Panc1 (cell line): ENCODE measurements around the gene S100A5. TPM values are rescaled to one million over a fixed set of nuclear protein-coding genes. Genes with fewer than 3 reads are reported as not detected.

Experiments used
- ATAC-seq: fragments of 200-7000 bp; cut with Tn5 transposase; 2 replicates; pipeline ENCODE4 v1.9.1; 2020; ENCODE audit warnings: mild to moderate bottlenecking, moderate library complexity
- BruUV-seq: library from RNA; stranded (reverse); fragments of 400-500 nt; replicated peaks from 2 replicates; lab custom pipeline; 2021; lab: Mats Ljungman, UMichigan
- CTCF ChIA-PET: fragments of 300-600 bp; sonication (Branson Sonifier 250); formaldehyde crosslinking; loops from one replicate; lab custom pipeline; 2022; ENCODE audit warnings: antibody characterized with exemption; lab: Charles Lee
- POLR2A ChIA-PET: fragments of 300-600 bp; sonication (Branson Sonifier 250); formaldehyde crosslinking; loops from one replicate; lab custom pipeline; 2022; ENCODE audit warnings: antibody characterized with exemption; lab: Charles Lee
- DNase-seq: peaks from one replicate; pipeline ENCODE4 v3.0.0-alpha.2; 2010; ENCODE audit warnings: low read depth, low spot score
- H3K27ac ChIP-seq: 2 replicates; pipeline ENCODE4 v1.5.1; 2011; ENCODE audit warnings: mild to moderate bottlenecking, low read length, inconsistent platforms
- H3K27me3 ChIP-seq: fragments of 200-500 bp; sonication (Bioruptor generic); 2 replicates; pipeline ENCODE4 v1.6.0; 2014; ENCODE audit warnings: low read length, inconsistent platforms; ENCODE audit not compliant: control insufficient read depth, insufficient read depth
- H3K36me3 ChIP-seq: fragments of 200-500 bp; sonication (Bioruptor generic); 2 replicates; pipeline ENCODE4 v1.5.1; 2014; ENCODE audit warnings: inconsistent platforms, mild to moderate bottlenecking, low read length, moderate library complexity; ENCODE audit not compliant: control insufficient read depth, insufficient read depth
- H3K4me1 ChIP-seq: 2 replicates; pipeline ENCODE4 v1.5.1; 2011; ENCODE audit warnings: inconsistent platforms, mild to moderate bottlenecking, low read length, moderate library complexity; ENCODE audit not compliant: control insufficient read depth, insufficient read depth
- H3K4me3 ChIP-seq, 2 experiments: 2 replicates each; pipeline ENCODE4 v1.5.1; 2011 to 2012; ENCODE audit warnings: low read depth in 2 of 2, low read length in 2 of 2, mild to moderate bottlenecking in 2 of 2, inconsistent platforms in 1 of 2, moderate library complexity in 1 of 2
- H3K9me3 ChIP-seq: fragments of 200-500 bp; sonication (Bioruptor generic); 2 replicates; pipeline ENCODE4 v1.5.1; 2014; ENCODE audit warnings: low read depth, mild to moderate bottlenecking, inconsistent platforms, low read length, moderate library complexity; ENCODE audit not compliant: control insufficient read depth, insufficient read depth
- POLR2AphosphoS5 ChIP-seq: IDR thresholded peaks from 2 replicates; pipeline ENCODE4 v1.6.1; 2012; ENCODE audit warnings: mild to moderate bottlenecking, low read depth, low read length, moderate library complexity
- SIN3A ChIP-seq: IDR thresholded peaks from 2 replicates; pipeline ENCODE4 v1.6.1; 2012; ENCODE audit warnings: low read depth, mild to moderate bottlenecking, low read length, moderate library complexity, borderline replicate concordance; ENCODE audit not compliant: insufficient read depth
- TCF7L2 ChIP-seq: IDR thresholded peaks from 2 replicates; pipeline ENCODE4 v1.6.1; 2011; ENCODE audit warnings: mild to moderate bottlenecking, low read depth, low read length, inconsistent platforms
- in situ Hi-C: cut with HindIII; loops from 2 replicates; pipeline ENCODE4 v1.10.0; 2016; ENCODE audit warnings: low sequenced_read_pairs, low pct_unique_long_range_greater_than_20kb
- intact Hi-C: fragments of 100-400 bp; cut with micrococcal nuclease; formaldehyde crosslinking; loops from one replicate; pipeline ENCODE4 v1.10.0; 2022; ENCODE audit not compliant: unreplicated experiment
- total RNA-seq: library from RNA; stranded (reverse); gene quantifications from one replicate; pipeline ENCODE4 v1.2.1, GENCODE V29; 2021; ENCODE audit not compliant: unreplicated experiment
- TF ChIP-seq, protein P1 (sequence below): fragments of 450-650 bp; IDR thresholded peaks from 2 replicates; pipeline ENCODE4 v1.5.1; 2017; ENCODE audit warnings: mild to moderate bottlenecking
- TF ChIP-seq, protein P2 (sequence below), 2 experiments: IDR thresholded peaks; 2 replicates each; pipeline ENCODE4 v1.6.1; 2011 to 2012; ENCODE audit warnings: low read depth in 2 of 2, control low read depth in 1 of 2, low read length in 1 of 2, mild to moderate bottlenecking in 1 of 2, moderate library complexity in 1 of 2; ENCODE audit not compliant: insufficient read depth in 1 of 2

S100A5 gene
- total RNA-seq, 1 experiment from 2014 or later: 0.72 TPM

DNA sequence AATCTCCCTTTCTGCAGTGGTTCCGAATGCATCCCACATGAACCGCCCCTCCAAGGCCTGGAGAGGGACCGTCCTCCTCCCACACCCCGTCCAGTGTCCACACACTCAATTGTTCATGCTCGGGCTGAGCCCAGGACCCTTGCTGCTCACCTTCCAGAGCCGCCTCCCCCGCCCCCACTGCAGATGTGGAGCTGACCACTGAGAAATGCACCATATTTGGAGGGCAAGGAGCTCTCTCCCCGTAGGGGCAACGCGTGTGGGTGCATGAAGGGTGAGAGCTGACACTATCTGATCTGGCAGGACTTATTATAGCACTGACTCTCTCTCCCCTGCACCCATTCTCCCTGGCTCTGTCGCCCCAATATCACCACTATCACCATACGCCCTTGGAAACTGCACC, 12.4 kb upstream of the S100A5 start:
- in situ Hi-C loops (no loop called here), intact Hi-C loops (no loop called here)
- BruUV-seq: no TSS peak
- Histone ChIP-seq H3K4me3 (no peak overlapping the region), H3K9me3 (no peaks in the 10 kb centered on the region), H3K4me1 (peaks cover 27% of the 10 kb centered on the region), H3K36me3 (no peaks in the 10 kb centered on the region), H3K27me3 (no peaks in the 10 kb centered on the region), H3K27ac (0 out of 2 replicates have a peak overlapping the region, but pooled peaks have one; percentile 45)
- ATAC-seq (no peak), DNase-seq (no peak)
- TF ChIP-seq TCF7L2: no peak
- TF ChIP-seq, protein P1, sequence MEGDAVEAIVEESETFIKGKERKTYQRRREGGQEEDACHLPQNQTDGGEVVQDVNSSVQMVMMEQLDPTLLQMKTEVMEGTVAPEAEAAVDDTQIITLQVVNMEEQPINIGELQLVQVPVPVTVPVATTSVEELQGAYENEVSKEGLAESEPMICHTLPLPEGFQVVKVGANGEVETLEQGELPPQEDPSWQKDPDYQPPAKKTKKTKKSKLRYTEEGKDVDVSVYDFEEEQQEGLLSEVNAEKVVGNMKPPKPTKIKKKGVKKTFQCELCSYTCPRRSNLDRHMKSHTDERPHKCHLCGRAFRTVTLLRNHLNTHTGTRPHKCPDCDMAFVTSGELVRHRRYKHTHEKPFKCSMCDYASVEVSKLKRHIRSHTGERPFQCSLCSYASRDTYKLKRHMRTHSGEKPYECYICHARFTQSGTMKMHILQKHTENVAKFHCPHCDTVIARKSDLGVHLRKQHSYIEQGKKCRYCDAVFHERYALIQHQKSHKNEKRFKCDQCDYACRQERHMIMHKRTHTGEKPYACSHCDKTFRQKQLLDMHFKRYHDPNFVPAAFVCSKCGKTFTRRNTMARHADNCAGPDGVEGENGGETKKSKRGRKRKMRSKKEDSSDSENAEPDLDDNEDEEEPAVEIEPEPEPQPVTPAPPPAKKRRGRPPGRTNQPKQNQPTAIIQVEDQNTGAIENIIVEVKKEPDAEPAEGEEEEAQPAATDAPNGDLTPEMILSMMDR: no peak
- TF ChIP-seq, protein P2, sequence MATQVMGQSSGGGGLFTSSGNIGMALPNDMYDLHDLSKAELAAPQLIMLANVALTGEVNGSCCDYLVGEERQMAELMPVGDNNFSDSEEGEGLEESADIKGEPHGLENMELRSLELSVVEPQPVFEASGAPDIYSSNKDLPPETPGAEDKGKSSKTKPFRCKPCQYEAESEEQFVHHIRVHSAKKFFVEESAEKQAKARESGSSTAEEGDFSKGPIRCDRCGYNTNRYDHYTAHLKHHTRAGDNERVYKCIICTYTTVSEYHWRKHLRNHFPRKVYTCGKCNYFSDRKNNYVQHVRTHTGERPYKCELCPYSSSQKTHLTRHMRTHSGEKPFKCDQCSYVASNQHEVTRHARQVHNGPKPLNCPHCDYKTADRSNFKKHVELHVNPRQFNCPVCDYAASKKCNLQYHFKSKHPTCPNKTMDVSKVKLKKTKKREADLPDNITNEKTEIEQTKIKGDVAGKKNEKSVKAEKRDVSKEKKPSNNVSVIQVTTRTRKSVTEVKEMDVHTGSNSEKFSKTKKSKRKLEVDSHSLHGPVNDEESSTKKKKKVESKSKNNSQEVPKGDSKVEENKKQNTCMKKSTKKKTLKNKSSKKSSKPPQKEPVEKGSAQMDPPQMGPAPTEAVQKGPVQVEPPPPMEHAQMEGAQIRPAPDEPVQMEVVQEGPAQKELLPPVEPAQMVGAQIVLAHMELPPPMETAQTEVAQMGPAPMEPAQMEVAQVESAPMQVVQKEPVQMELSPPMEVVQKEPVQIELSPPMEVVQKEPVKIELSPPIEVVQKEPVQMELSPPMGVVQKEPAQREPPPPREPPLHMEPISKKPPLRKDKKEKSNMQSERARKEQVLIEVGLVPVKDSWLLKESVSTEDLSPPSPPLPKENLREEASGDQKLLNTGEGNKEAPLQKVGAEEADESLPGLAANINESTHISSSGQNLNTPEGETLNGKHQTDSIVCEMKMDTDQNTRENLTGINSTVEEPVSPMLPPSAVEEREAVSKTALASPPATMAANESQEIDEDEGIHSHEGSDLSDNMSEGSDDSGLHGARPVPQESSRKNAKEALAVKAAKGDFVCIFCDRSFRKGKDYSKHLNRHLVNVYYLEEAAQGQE (IDR thresholded peaks at IDR 0.05; ENCODE audit: insufficient read depth in 1 of 2, low read depth in 2 of 2, low read length in 1 of 2): no peak
- TF ChIP-seq POLR2AphosphoS5: no peak
- no peak for TF ChIP-seq SIN3A
- ChIA-PET POLR2A (interaction anchor here (1.0 kb wide), 1 partner anchor 20 kb away, joined by 3 read pairs; no protein-coding TSS in a partner anchor), CTCF (no interaction called here)

DNA sequence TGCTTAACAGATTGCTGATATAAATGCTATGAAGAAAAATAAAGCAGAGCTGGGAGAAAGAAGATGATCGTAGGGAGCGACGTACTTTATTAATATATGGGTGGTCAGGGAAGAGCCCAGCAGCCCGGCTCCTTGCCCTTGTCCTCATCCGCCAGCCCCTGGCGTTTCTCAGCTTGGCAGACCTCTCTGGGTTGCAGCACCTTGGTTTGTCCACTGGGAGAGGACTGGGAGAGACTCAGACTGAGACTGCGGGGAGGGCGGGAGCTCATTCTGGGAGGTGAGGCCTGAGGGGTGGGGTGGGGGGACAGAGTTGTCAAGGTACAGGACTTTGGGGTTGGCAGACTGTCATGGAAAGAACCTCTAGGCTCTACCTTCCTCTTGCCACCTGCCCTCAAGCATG, 11.6 kb upstream of the S100A5 start:
- DNase-seq: no peak
- Histone ChIP-seq H3K9me3 (no peaks in the 10 kb centered on the region), H3K36me3 (no peaks in the 10 kb centered on the region), H3K27me3 (no peaks in the 10 kb centered on the region), H3K4me3 (no peak overlapping the region), H3K4me1 (peaks cover 35% of the 10 kb centered on the region), H3K27ac (no peak overlapping the region; the same call in 1 of the 2 replicates)
- intact Hi-C loops (no loop called here), in situ Hi-C loops (no loop called here)
- CTCF ChIA-PET: interaction anchor here (0.6 kb wide), 2 partner anchors 59 to 195 kb away, joined by 4 to 7 read pairs; no protein-coding TSS in a partner anchor
- TF ChIP-seq TCF7L2 (no peak), SIN3A (no peak), POLR2AphosphoS5 (no peak)
- TF ChIP-seq, protein P2 (IDR thresholded peaks at IDR 0.05; ENCODE audit: insufficient read depth in 1 of 2, low read depth in 2 of 2, low read length in 1 of 2): no peak
- TF ChIP-seq, protein P1: no peak
- ATAC-seq: no peak
- POLR2A ChIA-PET: interaction anchor here (0.6 kb wide), 4 partner anchors 9 to 434 kb away, joined by 6 to 7 read pairs (median 6); no protein-coding TSS in a partner anchor
- no TSS peak for BruUV-seq
